ENCODE results near the gene FGA.

GRCh38 chr4:154604696-154605200 is 14.2 kb upstream of the FGA start:
- TF ChIP-seq POLR2A (IDR thresholded peaks at IDR 0.05; ENCODE audit: low read depth, low read length) (no peak), POLR2AphosphoS5 (IDR thresholded peaks at IDR 0.05; ENCODE audit: low read depth, low read length) (no peak), POU2F2 (IDR thresholded peaks at IDR 0.05; ENCODE audit: low read depth, low read length) (no peak)

Data from GM12891 (cell line).